ENCODE measurements around the gene GZMH. TPM values are rescaled to one million over a fixed set of nuclear protein-coding genes. Genes with fewer than 3 reads are reported as not detected.

The GZMH gene
- total RNA-seq, 1 donor from 2014 or later = not detected

GRCh38 chr14:24629521-24629920 lies 20.0 kb upstream of the GZMH start:
- Mint-ChIP-seq H3K27me3 (ENCODE audit: low read depth) (peaks cover 7% of the 10 kb centered on the region), H3K4me3 (no peak overlapping the region), H3K27ac (ENCODE audit: unreplicated experiment) (no peak overlapping the region), H3K4me1 (no peaks in the 10 kb centered on the region), H3K9me3 (peaks cover 19% of the 10 kb centered on the region), H3K36me3 (ENCODE audit: low read depth) (no peaks in the 10 kb centered on the region)
- DNase-seq (ENCODE audit: low read depth, low spot score) = no peak
- no peak for TF ChIP-seq CTCF (conservative IDR thresholded peaks at IDR 0.05)

GRCh38 chr14:24613747-24614146 lies 4.3 kb upstream of the GZMH start:
- Mint-ChIP-seq H3K36me3 (ENCODE audit: low read depth) (no peaks in the 10 kb centered on the region), H3K27me3 (ENCODE audit: low read depth) (peaks cover 8% of the 10 kb centered on the region), H3K27ac (ENCODE audit: unreplicated experiment) (no peak overlapping the region), H3K9me3 (peaks cover 10% of the 10 kb centered on the region), H3K4me1 (no peaks in the 10 kb centered on the region), H3K4me3 (no peak overlapping the region)
- TF ChIP-seq CTCF (conservative IDR thresholded peaks at IDR 0.05) = no peak
- no peak for DNase-seq (ENCODE audit: low read depth, low spot score)

- Mint-ChIP-seq H3K27ac (ENCODE audit: unreplicated experiment) (no peak overlapping the region), H3K36me3 (ENCODE audit: low read depth) (no peaks in the 10 kb centered on the region), H3K27me3 (ENCODE audit: low read depth) (peaks cover 8% of the 10 kb centered on the region), H3K4me3 (no peak overlapping the region), H3K4me1 (no peaks in the 10 kb centered on the region), H3K9me3 (peaks cover 10% of the 10 kb centered on the region)
- no peak for TF ChIP-seq CTCF (conservative IDR thresholded peaks at IDR 0.05)
- DNase-seq (ENCODE audit: low read depth, low spot score) = no peak
Observed at GRCh38 chr14:24613241-24613640, 3.8 kb upstream of the GZMH start.

- TF ChIP-seq CTCF (conservative IDR thresholded peaks at IDR 0.05) = no peak
- H3K4me1 Mint-ChIP-seq = no peaks in the 10 kb centered on the region
- no peak for DNase-seq (ENCODE audit: low read depth, low spot score)
- peaks cover 8% of the 10 kb centered on the region for H3K27me3 Mint-ChIP-seq (ENCODE audit: low read depth)
- H3K4me3 Mint-ChIP-seq = no peak overlapping the region
- H3K9me3 Mint-ChIP-seq = peaks cover 10% of the 10 kb centered on the region
- H3K36me3 Mint-ChIP-seq (ENCODE audit: low read depth) = no peaks in the 10 kb centered on the region
- H3K27ac Mint-ChIP-seq (ENCODE audit: unreplicated experiment) = no peak overlapping the region
Observed at GRCh38 chr14:24612196-24612595, 2.7 kb upstream of the GZMH start.

- DNase-seq (ENCODE audit: low read depth, low spot score) = no peak
- Mint-ChIP-seq H3K27ac (ENCODE audit: unreplicated experiment) (no peak overlapping the region), H3K9me3 (peaks cover 11% of the 10 kb centered on the region), H3K36me3 (ENCODE audit: low read depth) (no peaks in the 10 kb centered on the region), H3K4me1 (no peaks in the 10 kb centered on the region), H3K4me3 (no peak overlapping the region), H3K27me3 (ENCODE audit: low read depth) (peaks cover 15% of the 10 kb centered on the region)
- TF ChIP-seq CTCF (conservative IDR thresholded peaks at IDR 0.05) = no peak
Observed at GRCh38 chr14:24607635-24608514, 1.6 kb downstream of the GZMH start.
